ENCODE data around the gene SEC14L3.

SEC14L3 gene

DNA sequence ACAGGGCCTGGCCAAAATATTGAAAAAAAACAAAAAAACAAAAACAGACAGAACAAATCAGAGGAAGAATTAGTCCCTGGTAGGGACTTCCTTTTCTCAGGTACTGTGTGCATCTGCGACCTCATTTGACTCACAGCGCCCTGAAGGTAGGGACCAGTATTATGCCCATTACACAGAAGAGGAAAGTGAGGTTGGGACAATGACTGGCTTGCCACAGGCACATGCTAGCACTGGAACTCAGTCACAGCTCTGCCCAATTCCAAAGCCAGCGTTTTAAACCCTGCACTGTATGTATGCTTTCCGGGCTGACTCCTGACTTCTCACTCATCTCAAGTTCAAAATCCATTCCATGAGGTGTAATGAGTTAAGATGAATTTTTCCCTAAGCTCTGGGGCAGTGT, 30.3 kb upstream of the SEC14L3 start:
- TF ChIP-seq, protein P1, sequence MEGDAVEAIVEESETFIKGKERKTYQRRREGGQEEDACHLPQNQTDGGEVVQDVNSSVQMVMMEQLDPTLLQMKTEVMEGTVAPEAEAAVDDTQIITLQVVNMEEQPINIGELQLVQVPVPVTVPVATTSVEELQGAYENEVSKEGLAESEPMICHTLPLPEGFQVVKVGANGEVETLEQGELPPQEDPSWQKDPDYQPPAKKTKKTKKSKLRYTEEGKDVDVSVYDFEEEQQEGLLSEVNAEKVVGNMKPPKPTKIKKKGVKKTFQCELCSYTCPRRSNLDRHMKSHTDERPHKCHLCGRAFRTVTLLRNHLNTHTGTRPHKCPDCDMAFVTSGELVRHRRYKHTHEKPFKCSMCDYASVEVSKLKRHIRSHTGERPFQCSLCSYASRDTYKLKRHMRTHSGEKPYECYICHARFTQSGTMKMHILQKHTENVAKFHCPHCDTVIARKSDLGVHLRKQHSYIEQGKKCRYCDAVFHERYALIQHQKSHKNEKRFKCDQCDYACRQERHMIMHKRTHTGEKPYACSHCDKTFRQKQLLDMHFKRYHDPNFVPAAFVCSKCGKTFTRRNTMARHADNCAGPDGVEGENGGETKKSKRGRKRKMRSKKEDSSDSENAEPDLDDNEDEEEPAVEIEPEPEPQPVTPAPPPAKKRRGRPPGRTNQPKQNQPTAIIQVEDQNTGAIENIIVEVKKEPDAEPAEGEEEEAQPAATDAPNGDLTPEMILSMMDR (IDR thresholded peaks at IDR 0.05; ENCODE audit: low read depth, low read length) = no peak
- DNase-seq (ENCODE audit: low read depth, low spot score) = no peak
- in situ Hi-C loops (cut with HindIII; ENCODE audit: low sequenced_read_pairs) = no loop called here
- H3K4me3 ChIP-seq (ENCODE audit: low read depth, low read length) = no peak overlapping the region

DNA sequence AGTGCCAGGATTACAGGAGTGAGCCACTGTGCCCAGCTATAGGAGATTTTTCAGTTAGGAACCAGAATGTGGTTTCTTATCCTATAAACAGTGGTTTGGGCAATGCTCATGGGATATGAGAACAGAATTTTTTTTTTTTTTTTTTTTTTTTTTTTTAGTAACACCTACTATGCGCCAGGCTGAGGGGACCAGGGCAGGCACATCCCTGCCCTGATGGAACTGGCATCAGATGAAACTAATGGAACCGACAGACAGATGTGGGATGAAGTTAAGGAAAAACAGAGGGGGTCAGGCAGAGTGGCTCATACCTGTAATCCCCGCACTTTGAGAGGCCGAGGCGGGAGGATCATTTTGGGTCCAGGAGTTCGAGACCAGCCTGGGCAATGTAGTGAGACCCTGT, 28.8 kb upstream of the SEC14L3 start:
- H3K4me3 ChIP-seq (ENCODE audit: low read depth, low read length) = no peak overlapping the region
- DNase-seq (ENCODE audit: low read depth, low spot score) = no peak
- in situ Hi-C loops (cut with HindIII; ENCODE audit: low sequenced_read_pairs) = no loop called here
- TF ChIP-seq, protein P1 (IDR thresholded peaks at IDR 0.05; ENCODE audit: low read depth, low read length) = no peak

DNA sequence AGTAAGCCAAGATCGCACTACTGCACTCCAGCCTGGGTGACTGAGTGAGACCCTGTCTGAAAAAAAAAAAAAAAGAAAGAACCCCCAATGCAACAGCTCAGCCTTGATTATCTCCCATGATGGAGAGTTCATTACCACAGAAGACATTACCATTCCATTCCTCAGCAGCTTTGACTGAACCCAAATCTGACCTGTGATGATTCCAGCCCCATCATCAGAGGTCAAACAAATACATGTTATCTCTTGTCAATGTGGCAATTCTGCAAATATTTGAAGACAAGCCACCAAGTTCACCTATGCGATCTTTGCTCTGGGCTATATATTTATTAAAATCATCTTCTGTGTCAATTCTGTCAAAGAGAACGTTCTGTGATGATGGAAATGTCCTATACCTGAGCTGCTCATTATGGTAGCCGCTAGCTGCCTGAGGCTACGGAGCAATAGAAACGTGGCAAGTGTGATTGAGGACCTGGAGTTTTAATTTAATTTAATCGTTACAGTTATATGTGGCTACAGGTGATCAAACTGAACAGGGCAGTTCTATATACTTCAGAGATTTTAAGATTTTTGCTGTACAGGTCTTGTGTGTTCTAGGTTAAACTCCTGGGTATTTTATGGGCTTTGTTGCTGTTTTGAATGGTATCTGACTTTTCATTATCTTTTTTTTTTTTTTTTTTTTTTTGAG, 25.8 kb upstream of the SEC14L3 start:
- TF ChIP-seq, protein P1 (IDR thresholded peaks at IDR 0.05; ENCODE audit: low read depth, low read length) = no peak
- no peak for DNase-seq (ENCODE audit: low read depth, low spot score)
- in situ Hi-C loops (cut with HindIII; ENCODE audit: low sequenced_read_pairs) = no loop called here
- no peak overlapping the region for H3K4me3 ChIP-seq (ENCODE audit: low read depth, low read length)

DNA sequence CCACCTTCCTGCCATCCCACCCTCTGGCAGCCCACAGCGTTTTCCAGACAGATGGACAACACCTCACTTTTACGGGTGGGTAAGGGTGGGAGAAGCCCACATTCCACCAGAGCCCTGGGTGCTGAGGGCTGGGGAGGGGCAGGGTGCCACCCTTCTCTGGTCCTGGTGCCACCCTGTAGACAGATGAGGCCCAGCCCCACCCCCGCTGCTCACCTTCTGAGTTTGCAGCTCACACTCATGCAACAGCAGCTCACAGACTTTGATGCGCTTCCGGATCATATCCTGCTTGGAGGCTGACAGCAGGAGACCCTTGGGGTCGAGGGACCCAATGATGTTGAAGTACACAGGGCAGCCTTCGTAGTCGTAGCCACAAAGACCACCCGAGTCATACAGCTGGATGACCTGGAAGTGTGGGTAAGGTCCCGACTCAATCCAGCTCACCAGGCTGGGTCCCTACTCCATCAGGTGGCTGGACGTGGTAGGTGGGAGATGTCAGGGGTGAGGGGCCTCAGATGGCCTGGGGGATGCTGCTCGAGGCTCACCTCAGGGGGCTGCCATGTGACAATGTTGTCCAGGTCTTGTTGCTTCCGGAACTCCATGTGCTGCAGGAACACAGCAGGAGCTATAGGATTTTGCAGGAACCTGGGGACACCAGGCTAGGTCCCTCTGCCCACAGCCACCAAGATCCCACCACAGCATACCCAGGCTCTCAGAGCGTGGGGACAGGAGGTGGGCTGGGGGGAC, 23.4 kb upstream of the SEC14L3 start:
- in situ Hi-C loops (cut with HindIII; ENCODE audit: low sequenced_read_pairs) = no loop called here
- TF ChIP-seq, protein P1 (IDR thresholded peaks at IDR 0.05; ENCODE audit: low read depth, low read length) = no peak
- H3K4me3 ChIP-seq (ENCODE audit: low read depth, low read length) = no peak overlapping the region
- DNase-seq (ENCODE audit: low read depth, low spot score) = no peak

DNA sequence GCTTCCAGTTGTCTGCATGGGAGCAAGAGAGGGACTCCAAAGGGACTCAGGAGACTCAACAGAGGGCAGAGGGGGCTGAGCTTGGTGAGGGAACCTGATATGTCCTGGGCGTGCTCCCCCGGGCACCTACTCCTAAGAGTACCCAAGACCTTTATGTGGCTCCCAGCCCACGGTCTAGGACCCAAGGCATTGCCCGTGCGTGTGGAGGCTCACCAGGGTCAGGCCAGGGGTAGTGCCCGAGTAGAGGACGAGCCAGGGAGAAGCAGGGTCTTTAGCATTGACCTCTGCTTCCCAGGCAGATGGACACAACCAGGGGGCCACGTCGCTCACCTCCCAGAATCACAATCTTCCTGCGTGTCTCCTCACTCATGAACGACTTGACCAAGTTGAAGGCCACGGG, 20.3 kb upstream of the SEC14L3 start:
- no peak for DNase-seq (ENCODE audit: low read depth, low spot score)
- TF ChIP-seq, protein P1 (IDR thresholded peaks at IDR 0.05; ENCODE audit: low read depth, low read length) = no peak
- in situ Hi-C loops (cut with HindIII; ENCODE audit: low sequenced_read_pairs) = no loop called here
- no peak overlapping the region for H3K4me3 ChIP-seq (ENCODE audit: low read depth, low read length)

DNA sequence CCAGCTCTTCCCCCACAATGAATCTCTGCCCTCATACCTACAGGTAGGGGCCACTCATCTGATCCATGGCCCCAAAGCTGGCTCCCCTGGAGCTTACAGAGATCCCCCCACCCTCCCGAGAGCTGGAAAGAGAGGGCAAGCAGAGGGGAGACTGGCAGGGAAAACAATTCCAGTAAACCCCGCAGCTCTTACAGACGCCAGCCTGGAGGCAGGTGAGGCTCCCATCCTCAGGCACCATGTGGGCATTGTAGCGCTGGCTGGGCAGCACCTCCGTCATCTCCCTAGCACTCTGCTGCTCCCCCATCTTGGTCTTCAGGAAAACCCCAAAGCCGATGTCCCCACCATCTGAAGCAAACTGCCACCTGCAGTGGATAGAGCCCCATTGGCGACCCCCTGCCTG, 19.6 kb upstream of the SEC14L3 start:
- TF ChIP-seq, protein P1 (IDR thresholded peaks at IDR 0.05; ENCODE audit: low read depth, low read length) = no peak
- no peak for DNase-seq (ENCODE audit: low read depth, low spot score)
- H3K4me3 ChIP-seq (ENCODE audit: low read depth, low read length) = no peak overlapping the region
- in situ Hi-C loops (cut with HindIII; ENCODE audit: low sequenced_read_pairs) = no loop called here
